Fibroblast of gingiva (primary cell): ENCODE measurements around the gene SUPT4H1.

Experiments used
- DNase-seq: peaks from one replicate; pipeline ENCODE4 v3.0.0-alpha.2; 2011; ENCODE audit warnings: low read depth

Gene SUPT4H1

DNA sequence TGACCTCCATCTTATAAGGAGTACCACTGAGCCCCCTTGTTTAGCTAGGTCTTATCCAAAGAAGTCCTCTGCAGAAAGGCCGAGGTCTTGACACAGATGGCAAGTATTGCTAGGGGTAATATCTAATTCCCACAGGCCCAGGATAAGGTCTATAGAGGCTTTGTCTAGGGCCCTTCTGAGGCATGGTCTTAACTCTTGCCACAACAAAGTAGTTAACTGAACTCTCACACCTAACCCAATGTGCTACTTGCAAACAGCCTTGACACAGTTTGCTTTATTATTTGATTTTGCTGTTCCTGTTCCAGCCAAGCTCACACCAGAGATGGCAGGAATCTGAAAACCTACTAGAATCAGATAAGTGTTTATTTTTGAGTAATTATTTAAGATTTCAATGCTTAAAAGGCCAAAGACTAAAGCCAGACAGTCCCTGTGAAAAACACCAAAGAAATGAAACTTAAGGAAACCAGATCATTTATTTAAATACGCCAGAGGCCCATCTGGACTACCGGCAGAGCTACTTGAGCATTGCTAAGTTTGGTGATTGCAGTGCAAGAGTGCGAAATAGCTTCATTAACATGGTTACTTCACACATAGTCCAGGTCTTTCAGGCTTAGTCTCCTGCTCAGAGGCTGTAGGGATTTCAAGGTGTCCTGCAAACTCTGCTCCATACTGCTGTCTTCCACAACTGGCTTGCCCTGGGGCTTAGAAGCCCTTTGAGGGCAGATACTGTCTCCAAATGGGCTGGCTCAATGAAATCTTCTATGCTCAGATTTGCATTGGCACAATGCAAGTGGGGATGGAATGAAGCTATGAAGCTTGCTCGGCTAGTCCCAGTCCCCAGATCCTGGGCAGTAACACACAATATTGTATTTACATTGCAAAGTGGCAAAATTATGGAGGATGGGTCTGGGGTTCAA, 28.5 kb upstream of the SUPT4H1 start:
- DNase-seq: no peak

DNA sequence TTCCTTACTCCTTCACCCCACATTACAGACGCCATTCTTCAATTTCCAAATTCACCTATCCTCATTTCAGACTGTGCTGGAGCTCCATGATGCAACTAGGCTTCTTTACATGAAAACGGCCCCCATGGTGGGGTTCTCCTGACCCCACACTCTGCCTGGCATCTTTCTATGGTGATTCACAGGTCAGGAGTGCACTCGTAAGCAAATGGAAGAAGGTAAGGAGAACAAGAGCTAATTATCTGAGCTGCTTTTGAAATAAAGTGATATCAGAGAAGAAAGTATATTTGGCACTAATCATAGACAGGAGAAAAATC, 27.5 kb upstream of the SUPT4H1 start:
- DNase-seq: no peak

GRCh38 chr17:58378733-58379510, 26.9 kb upstream of the SUPT4H1 start:
- no peak for DNase-seq

GRCh38 chr17:58377661-58378060, 25.7 kb upstream of the SUPT4H1 start:
- DNase-seq: no peak

GRCh38 chr17:58377093-58377601, 25.1 kb upstream of the SUPT4H1 start:
- no peak for DNase-seq

- no peak for DNase-seq
Observed at GRCh38 chr17:58376472-58377000, 24.5 kb upstream of the SUPT4H1 start.

DNA sequence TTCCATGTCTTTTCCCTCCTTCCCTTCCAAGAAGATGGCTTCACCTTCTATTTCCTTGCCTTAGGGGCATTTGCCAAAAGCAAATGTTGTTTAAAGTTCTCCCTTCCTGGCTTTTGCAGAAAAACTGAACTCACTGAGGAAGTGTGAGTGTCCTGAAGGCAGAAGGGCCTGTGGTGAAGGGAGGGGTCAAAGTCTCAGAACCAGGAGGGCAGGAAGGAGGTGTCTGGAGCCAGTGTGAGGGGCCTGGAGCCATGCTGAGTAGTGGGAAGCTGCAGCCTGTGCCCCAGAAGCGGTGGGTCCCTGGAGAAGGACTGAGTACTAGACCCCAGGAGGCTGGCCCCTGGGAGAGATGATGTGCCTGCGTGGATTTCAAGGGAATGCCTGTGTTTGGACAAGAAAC, 23.8 kb upstream of the SUPT4H1 start:
- DNase-seq: no peak

GRCh38 chr17:58375256-58375655, 23.3 kb upstream of the SUPT4H1 start:
- no peak for DNase-seq

DNA sequence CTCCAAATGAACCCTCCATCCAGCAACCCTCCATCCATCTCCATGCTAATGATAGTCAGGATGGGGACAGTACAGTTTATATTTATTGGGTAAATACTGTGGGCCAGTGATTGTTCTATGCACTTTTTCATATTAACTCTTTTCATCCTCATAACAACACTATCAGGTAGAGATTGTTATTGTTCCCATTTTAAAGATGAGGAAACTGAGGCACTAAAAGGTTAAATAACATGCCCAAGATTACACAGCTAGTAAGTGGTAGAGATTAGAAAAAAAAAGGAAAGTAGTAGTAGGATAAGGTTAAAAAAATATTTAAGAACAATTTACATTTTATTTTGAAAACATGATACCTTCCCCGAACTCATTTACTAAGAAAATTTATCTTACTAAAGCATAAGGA, 21.9 kb upstream of the SUPT4H1 start:
- no peak for DNase-seq

GRCh38 chr17:58373003-58373402, 21.0 kb upstream of the SUPT4H1 start:
- DNase-seq: no peak

GRCh38 chr17:58371300-58371950, 19.4 kb upstream of the SUPT4H1 start:
- DNase-seq: no peak

DNA sequence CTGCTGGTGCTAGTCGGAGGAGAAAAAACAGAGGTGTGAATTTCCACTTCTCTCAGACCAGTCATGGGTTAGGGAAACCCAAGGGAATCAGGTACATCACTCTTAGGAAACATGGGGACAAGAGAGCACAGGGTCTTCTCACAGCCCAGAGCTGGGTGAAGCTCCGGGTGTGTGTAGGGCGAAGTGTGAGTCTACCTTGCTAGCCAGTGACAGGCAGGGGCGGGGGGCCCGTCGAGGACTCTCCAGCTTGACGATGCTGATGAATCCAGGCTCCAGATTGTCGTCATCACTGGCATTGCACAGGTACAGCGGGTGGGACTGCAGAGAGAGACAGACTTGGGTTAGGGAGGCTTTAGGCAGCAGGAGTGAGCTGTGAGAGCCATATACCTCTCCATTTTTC, 18.7 kb upstream of the SUPT4H1 start:
- no peak for DNase-seq

GRCh38 chr17:58370309-58370708, 18.3 kb upstream of the SUPT4H1 start:
- DNase-seq: no peak

DNA sequence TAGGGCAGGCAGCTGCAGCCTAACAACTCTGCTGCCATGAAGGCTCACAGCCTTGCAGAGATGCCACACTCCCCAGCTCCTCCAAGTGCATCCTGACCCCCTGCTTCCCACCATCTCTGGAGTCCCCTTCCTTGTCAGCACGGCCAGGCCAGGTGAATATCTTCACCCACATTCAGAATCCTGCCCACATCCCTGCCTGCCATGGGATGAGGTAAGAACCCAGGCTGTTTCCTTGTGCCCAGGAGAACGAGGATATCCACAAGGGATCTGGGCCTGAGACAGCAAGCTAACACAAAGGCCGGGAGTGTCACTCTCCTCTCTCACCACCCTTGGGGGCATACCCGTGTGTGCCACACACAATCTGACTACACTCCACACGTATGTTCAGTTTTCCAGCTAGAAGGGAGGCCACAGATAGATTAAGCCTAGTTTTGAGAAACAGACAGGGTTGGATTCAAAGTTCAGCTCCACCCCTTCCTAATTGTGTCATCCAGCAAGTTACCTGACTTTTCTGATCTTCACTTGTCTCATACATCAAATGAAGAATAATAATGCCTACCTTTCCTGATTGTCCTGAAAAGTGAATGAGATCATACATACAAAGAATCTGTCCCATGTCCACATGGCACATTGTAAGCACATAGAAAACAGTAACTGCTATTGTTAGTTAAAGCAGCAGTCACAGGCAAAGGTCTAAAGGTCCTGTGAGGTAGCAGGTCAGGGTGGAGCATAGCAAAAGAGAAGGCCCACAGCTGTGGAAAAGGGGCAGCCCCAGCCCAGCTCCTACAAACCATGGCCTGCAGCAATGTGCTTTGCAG, 17.4 kb upstream of the SUPT4H1 start:
- no peak for DNase-seq

DNA sequence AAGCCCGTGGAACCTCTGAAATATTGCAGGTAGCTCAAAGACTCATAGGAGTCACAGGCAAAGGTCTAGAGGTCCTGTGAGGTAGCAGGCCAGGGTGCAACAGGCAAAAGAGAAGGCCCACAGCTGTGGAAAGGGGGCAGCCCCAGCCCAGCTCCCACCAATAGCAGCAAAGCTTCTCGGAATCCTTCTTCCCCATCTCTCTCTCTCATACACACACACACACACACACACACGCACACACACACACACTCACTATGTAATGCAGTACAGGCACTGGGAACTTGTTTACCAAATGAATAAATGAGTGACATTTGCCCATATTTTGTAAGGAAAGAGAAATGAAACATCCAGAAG, 16.8 kb upstream of the SUPT4H1 start:
- no peak for DNase-seq

GRCh38 chr17:58367461-58367860, 15.5 kb upstream of the SUPT4H1 start:
- no peak for DNase-seq

GRCh38 chr17:58365980-58366595, 14.1 kb upstream of the SUPT4H1 start:
- DNase-seq: no peak

- no peak for DNase-seq
Observed at GRCh38 chr17:58365185-58365979, 13.4 kb upstream of the SUPT4H1 start.

DNA sequence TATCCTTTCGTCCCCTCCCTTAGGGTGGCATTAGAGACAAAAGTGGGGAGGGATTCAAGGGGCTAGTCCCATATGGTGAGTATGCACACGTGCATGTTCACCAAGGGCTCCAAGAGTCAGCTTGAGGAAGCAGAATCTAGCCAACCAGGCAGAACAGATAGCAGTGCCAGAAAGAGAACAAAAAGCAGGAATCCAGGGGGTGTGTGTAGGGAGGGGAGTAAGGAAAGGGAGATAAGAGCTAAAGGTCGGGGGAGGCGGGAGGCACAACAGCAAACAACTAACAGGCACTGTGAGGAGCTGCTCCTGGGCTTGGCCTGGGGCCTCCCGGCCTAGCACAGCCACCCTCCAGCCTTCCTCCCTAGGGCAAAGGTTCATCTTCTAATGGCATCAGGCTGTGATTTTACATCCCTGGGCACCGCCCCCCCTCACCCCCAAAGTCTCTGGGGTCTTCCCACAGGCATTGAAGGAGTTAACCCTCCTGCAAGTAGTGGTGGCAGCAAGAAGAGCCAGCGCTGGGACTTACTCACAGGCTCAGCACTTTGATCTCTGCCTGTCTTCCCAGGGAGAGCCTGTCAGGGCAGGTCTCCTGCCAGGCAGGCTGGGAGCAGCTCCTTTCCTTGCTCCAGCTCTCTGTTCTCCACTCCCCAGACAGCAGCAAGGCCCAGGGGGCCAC, 12.4 kb upstream of the SUPT4H1 start:
- no peak for DNase-seq
